ENCODE measurements around the gene SLC25A25. TPM values are rescaled to one million over a fixed set of nuclear protein-coding genes. Genes with fewer than 3 reads are reported as not detected.

The SLC25A25 gene
- total RNA-seq, 1 donor, result 47.5 TPM

- TF ChIP-seq CTCF (IDR thresholded peaks at IDR 0.05; ENCODE audit: insufficient read depth, low read depth, low read length), result no peak
- H3K4me3 ChIP-seq (ENCODE audit: low read depth, low read length), result no peak overlapping the region
- no peak for DNase-seq (ENCODE audit: low read depth)
These were observed 86.1 kb downstream of the SLC25A25 start for GRCh38 chr9:128153947-128154695.

- no peak overlapping the region for H3K4me3 ChIP-seq (ENCODE audit: low read depth, low read length)
- no peak for DNase-seq (ENCODE audit: low read depth)
- no peak for TF ChIP-seq CTCF (IDR thresholded peaks at IDR 0.05; ENCODE audit: insufficient read depth, low read depth, low read length)
These were observed 87.9 kb downstream of the SLC25A25 start for GRCh38 chr9:128155736-128156500.

Other genes starting within 250 kb of the SLC25A25 start
- gene ENG, start 213.6 kb upstream of the SLC25A25 start, total RNA-seq, result 25.8 and 30.7 TPM in 2 replicates
- 37.1 and 43.8 TPM in 2 replicates for gene AK1, start 190.6 kb upstream of the SLC25A25 start, total RNA-seq
- 39.9 and 44.0 TPM in 2 replicates for gene ST6GALNAC6, start 168.6 kb upstream of the SLC25A25 start, total RNA-seq
- gene ST6GALNAC4, start 151.2 kb upstream of the SLC25A25 start, total RNA-seq, result 30.0 and 34.1 TPM in 2 replicates
- 2.6 and 3.5 TPM in 2 replicates for gene PIP5KL1, start 137.5 kb upstream of the SLC25A25 start, total RNA-seq
- 11.2 and 11.9 TPM in 2 replicates for gene DPM2, start 130.4 kb upstream of the SLC25A25 start, total RNA-seq
- 15.5 and 16.4 TPM in 2 replicates for gene EEIG1, start 87.2 kb upstream of the SLC25A25 start, total RNA-seq
- gene NAIF1, start 912 bp upstream of the SLC25A25 start, total RNA-seq, result 6.8 and 10.8 TPM in 2 replicates
- 43.6 and 58.6 TPM in 2 replicates for gene PTGES2, start 59.5 kb downstream of the SLC25A25 start, total RNA-seq
- gene LCN2, start 81.2 kb downstream of the SLC25A25 start, total RNA-seq, result not detected in 2 replicates
- 19.4 and 30.3 TPM in 2 replicates for gene BBLN, start 92.0 kb downstream of the SLC25A25 start, total RNA-seq
- 34.1 and 35.4 TPM in 2 replicates for gene CIZ1, start 123.3 kb downstream of the SLC25A25 start, total RNA-seq
- gene DNM1, start 135.1 kb downstream of the SLC25A25 start, total RNA-seq, result 15.5 and 36.1 TPM in 2 replicates
- gene GOLGA2, start 207.8 kb downstream of the SLC25A25 start, total RNA-seq, result 114 and 116 TPM in 2 replicates
- 26.7 and 31.1 TPM in 2 replicates for gene SWI5, start 208.0 kb downstream of the SLC25A25 start, total RNA-seq